Left colon (tissue), 2 donors: ENCODE measurements around the gene ITSN2. TPM values are rescaled to one million over a fixed set of nuclear protein-coding genes. Genes with fewer than 3 reads are reported as not detected.
"Not testable (repeated sequence)": the region's sequence is repeated elsewhere in the genome, so short reads cannot be mapped to it uniquely, and the experiment has no call there.

Experiments
- ATAC-seq: fragments of 200-7000 bp; cut with Tn5 transposase; one replicate; pipeline ENCODE4 v1.9.1; 2020; ENCODE audit warnings: mild to moderate bottlenecking, moderate library complexity
- DNase-seq, 2 donors: peaks; one replicate each; pipeline ENCODE4 v3.0.0-alpha.2; 2020
- intact Hi-C, 2 donors: fragments of 100-400 bp; cut with DNase I in 1 of 2; cut with micrococcal nuclease in 1 of 2; formaldehyde crosslinking; loops; one replicate each; pipeline versions ENCODE4 v1.11.2 to v1.14.0; 2022; cut with DNase I, micrococcal nuclease
- total RNA-seq, 2 donors: library from RNA; stranded (reverse); fragmentation: NEBNext Ultra II Directional; extraction: Animal tissue kit (Norgen Biotek cat#: 25700); gene quantifications; one replicate each; pipeline ENCODE4 v1.2.1, GENCODE V29; 2021
- donor health status: DM: no; HTN: no; CAD: no.
- donor health status: DM: yes; HTN: yes; CAD: no.

Gene ITSN2
- total RNA-seq, 2 donors from 2014 or later: 52.6 to 54.6 TPM

DNA sequence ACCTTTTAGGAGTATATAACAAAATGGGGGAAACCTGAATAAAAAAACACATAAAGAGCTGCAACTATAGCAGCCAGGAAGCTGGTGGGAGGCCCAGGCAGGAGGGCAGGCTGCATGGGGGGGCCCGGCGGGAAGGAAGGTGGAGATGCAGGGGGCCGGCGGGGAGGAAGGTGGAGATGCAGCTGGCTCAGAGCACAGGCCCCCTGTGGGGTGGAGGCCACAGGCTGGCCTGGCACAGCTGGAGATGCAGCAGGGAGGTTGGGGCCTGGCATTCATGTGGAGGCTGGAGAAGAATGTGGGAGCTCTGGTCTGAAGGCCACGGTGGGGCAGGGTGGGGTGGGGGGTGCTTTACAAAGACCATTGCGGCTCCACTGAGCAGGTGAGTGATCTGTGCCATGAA is 154.1 kb downstream of the ITSN2 start:
- ATAC-seq (no peak), DNase-seq (no peak)
- intact Hi-C loops: no loop called here

DNA sequence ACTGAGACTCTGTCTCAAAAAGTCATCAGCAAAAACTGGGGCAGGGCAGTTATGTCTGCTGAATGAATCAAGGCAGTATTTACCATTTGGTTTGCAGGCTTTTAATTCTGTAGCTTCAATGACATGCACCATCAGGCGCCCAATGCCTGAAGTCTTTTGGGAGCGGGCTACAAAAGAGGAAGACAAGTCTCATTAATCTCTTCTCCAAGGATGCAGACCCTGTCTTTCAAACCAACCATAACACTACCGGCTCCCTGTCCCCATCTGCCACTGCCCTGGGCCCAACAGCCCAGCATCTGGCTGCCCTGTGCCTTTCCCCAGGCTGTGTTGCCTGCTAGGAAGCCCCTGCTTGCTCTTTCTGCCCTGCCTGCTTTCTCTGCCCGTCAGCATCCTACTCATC is 155.2 kb downstream of the ITSN2 start:
- ATAC-seq: no peak
- no peak for DNase-seq
- intact Hi-C loops: no loop called here

DNA sequence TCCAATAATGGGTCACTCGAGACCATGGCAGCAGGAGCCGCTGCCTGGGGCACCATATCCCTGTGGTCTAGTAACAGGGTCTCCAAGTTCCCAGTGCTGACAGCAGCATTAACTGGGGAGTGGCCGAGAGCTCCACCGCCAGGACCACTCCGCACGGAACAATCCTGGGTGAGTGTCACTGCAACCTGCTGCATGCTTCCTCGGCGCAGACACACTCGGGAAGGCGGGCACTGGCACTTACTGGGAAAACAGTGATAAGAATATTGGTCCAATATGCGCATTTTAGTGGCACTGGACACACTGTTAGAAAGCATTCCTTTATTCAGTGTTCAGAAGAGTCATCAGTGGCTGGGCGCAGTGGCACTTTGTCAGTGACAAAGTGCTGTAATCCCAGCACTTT is 155.8 kb downstream of the ITSN2 start:
- DNase-seq (no peak), ATAC-seq (no peak)
- intact Hi-C loops: no loop called here

DNA sequence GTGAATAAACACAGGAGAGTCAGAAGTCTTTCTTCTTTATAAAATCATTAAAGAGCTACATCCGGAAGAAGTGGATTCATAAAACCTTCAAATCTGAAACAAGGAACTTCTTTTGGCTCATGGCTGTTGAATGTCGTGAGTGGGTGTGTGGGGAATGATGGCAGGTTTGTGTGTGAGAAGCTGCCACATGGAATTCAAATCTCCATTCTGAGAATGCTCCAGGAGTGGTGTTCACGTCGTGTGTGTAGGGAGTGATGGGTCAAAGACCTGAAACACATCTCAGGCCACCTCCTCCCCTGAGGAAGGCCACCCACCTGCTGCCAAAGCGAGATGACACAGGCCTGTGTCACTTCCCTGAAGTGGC is 156.6 kb downstream of the ITSN2 start:
- no peak for ATAC-seq
- DNase-seq: no peak
- intact Hi-C loops: no loop called here

DNA sequence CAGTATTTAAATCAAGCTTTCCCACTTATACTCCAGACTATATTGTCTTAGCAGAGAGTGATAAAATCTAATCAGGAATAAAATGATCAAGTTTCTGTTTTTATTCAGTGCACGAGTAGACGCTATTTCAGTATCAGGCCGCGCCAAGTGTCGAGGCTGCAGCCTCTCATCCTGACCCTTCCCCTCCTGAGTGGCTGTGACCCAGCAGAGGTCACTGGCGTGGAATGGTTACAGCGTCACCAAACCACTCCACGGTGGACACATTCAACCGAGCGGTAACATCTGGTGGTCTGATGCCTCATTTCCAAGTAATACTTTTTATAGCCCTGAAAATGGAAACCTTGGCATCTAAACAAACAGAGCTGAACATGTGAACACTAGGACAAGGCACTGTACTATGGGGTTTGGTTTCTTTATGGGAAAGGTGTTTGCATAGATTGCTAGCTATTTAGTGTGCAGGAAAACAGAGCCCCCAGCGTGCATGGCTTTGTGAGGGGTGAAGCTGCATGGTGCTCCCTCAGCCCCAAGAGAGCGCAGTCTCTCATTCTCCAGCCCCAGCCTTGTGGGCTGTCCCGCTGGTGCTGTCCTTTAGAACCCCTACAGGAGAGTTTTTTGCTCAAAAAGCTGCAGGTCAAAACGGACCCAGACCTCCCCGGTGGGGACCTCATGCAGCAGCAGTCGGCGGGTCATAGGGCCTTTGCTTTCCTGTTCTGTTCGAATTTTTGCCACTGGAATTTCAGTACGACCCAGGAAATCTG is 157.1 kb downstream of the ITSN2 start:
- intact Hi-C loops: no loop called here
- DNase-seq (no peak), ATAC-seq (no peak)

DNA sequence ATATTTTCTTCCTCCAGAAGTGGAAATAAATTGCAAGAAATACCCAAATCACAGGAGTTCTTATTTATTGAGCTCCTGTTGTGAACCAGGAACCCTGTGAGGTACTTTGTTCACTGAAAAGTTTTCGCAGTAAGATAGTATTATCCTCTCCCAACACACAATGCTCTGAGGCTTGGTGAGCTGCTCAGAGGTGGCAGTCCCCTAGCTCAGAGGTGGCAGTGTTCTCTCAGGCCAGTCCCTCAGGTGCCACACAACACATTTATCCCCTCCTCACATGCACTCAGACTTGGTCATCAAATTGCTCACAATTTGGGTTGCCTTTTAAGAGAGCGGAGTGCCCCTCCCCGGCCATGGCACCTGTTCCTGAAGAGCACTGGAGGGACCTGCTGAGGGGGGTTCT is 159.5 kb downstream of the ITSN2 start:
- no peak for DNase-seq
- intact Hi-C loops: no loop called here
- no peak for ATAC-seq

DNA sequence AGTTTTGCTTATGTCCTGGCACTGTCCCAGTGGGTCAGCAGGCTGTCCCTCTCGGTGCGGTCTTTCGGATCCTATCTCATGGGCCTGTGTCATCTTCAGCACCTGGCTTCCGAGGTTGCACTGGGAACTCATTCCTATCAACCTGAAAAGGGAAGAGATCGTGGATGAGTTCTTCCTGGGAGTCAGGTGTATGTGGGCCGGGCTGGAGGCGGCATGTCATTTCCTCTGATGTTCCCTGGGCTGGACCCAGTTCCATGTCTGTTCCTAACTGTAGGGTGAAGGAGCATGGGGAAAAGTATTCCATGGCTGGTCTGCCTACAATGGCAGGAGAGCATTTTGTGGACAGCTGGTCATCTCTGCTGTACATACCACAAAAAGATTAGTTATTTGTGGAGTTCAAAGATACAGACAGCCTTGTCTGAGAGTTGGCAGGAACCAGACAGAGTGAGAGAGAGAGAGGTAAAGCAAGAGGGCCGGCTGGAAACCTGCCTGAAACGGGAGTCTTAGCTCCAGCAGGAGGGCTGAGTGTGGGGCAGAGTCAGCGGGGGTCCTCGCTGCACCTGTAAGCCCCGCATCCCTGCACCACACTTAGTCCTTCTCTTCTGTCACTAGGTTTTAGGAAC is 160.3 kb downstream of the ITSN2 start:
- ATAC-seq: no peak
- no peak for DNase-seq
- intact Hi-C loops: no loop called here

DNA sequence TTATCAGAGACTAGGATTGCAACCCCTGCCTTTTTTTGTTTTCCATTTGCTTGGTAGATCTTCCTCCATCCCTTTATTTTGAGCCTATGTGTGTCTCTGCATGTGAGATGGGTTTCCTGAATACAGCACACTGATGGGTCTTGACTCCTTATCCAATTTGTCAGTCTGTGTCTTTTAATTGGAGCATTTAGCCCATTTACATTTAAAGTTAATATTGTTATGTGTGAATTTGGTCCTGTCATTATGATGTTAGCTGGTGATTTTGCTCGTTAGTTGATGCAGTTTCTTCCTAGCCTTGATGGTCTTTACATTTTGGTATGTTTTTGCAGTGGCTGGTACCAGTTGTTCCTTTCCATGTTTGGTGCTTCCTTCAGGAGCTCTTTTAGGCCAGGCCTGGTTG is 163.1 kb downstream of the ITSN2 start:
- intact Hi-C loops, ATAC-seq, DNase-seq: not testable (repeated sequence)

DNA sequence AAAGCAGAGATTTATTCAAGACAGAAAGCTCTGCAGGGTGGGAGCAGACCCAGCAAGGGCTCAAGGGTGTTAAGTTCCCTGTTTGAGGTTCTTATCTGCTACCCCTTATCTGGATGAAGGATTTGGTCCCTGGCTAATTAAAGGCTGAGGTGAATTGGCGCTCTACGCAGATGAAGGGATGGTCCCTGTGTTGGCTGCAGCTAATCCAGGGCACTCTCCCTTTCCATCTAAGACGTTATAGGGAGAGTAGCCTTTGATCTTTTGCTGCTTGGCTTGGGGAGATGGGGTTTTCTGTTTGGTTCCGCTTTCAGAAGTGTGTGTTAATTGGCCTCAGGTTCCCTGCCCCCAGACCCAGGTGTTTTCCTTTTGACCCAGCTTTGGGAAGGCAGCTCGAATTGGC is 168.5 kb downstream of the ITSN2 start:
- no peak for ATAC-seq
- intact Hi-C loops: no loop called here
- DNase-seq: no peak

DNA sequence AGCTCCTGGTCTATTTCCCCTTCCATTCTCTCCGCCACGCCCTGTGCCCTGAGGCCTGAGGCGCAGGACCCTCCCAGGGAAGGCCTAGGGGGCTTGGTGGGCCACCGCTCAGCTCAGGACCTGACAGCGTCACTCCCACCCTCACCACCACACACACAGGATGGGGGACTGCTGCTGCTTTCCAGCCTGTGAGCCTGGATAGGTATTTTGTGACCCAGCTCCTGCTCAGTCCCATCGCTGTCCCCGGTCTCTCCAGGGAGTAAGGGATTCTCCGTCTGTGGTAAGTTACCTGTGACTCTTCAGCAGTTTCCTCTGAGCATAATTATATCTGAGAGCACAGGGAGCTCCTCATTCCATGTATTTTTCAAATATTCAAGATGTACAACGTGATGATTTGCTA is 169.2 kb downstream of the ITSN2 start:
- intact Hi-C loops: no loop called here
- ATAC-seq: no peak
- DNase-seq: no peak

DNA sequence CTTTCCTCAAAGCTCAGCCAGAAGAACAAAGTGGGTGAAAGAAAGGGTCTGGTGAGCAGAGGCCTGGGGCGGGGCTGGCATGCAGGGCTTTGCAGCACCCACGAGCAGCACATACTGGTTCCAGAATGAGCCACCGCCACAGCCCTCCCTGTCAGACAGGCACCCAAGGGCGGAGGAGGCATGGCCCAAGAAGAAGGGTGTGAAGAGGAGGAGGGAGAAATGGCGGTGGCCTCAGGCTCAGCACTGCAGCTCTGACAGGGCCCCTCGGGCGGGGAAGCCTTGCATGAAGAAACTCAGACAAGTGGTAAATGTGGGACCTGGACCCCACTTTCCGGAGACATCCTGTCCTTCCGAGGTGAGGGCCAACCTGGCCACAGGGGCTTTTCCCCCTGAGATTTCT is 169.8 kb downstream of the ITSN2 start:
- intact Hi-C loops: no loop called here
- ATAC-seq (no peak), DNase-seq (no peak)

DNA sequence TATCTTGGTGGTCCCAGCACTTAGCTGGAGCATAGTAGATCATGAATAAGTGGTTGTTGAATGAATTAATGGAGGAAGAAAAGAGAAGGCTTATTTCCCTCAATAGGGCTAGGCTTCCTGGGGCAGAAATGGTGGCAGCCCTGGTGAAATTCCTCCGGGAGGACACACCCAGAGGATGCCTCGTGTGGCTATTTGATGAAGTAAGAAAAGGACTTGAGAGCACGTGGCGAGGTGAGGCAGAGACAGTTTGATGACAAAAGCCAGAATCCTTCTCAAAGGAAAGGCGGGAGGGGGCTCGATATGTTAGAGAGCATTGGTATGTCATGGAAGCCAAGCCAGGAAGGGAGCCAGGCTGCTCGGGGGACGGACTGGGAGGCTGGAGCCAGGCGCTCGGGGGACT is 170.8 kb downstream of the ITSN2 start:
- intact Hi-C loops: no loop called here
- ATAC-seq (no peak), DNase-seq (no peak)

DNA sequence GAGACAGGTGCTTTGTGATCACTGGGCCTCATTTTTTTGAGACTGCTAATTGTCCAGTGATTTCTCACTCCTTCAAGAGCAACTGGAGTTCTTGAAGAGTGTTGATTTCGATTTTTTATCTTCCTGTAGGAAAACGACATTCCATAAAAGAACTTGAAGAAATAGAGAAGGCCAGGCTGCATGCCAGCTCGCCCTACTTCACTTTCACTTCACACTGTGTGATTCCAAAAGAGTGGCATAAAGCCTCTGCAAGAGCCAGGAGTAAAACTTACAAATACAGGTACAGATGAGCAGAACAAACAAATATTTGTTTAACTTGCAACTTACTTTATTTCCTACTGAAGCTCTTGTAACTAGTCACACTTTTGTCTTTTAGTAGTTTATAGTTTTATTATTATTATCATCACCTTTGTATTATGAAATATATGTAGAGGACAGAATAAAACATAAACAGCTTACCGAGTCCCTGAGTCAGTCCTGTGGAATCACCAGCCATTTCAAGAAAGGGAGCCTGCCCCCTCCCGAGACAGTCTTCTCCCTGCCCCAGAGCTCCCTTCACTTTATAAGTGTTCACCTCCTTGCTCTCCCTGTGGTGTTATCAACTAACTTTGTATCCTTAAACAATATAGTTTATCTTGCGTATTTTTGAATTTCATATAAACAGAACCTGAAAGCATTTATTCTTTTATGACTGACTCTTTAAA is 176.8 kb downstream of the ITSN2 start:
- no peak for DNase-seq
- ATAC-seq: no peak
- intact Hi-C loops: no loop called here

DNA sequence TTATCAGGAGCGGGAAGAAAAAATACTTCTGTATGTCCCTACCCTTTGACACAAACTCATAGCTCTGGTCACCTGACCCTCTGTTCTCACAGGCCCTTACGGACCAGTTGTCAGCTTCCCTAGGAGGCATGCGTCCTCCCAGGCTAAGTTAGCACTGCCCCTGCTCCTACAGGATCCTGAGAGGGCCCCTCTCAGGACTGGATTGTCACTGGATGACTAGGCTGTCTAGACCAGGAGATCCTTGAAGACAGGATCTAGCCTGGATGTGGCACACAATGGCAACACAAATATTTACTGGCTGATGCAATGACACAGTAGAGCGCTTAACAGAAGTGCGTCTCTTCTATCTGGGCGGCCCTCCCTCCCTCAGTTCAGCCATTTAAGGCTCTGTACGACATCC is 177.8 kb downstream of the ITSN2 start:
- ATAC-seq (no peak), DNase-seq (no peak)
- intact Hi-C loops: no loop called here

DNA sequence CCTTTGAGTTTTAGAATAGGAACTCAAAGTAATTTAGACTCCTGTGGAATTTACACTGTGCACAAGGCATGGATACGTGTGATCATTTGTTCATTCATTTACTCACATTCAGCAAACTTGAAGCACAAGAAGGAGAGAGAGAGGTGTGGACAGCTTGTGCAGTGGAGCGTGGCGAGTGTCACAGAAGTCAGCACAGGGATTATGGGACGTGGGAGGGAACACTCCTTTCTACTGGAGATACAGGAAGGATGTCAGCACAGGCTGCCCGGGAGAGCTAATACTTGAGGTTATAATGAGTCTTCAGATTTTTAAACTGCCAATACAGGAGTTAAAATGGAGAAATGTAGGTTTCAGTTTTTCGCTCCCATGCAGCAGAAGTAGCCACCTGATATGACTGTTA is 178.5 kb downstream of the ITSN2 start:
- no peak for DNase-seq
- intact Hi-C loops: no loop called here
- no peak for ATAC-seq

DNA sequence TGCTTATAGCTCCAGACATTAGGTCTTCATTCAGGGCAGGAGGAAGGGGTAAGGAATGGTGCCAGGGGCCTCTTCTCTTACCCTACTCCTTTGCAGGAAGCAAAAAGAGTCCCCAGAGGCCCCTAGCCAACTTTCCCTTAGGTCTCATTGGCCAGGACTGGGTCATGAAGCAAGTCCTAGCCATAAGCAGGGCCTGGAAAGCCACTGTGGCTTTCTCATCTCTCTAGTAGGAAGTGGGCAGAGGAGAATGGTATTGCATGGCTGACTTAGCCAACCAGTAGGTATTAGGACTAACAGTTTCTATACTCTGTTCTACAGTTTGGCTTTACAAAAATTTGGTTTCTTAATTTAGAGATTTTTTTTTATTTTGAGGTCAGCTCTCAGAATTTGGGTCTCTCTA is 180.7 kb downstream of the ITSN2 start:
- intact Hi-C loops: no loop called here
- ATAC-seq (no peak), DNase-seq (no peak)

DNA sequence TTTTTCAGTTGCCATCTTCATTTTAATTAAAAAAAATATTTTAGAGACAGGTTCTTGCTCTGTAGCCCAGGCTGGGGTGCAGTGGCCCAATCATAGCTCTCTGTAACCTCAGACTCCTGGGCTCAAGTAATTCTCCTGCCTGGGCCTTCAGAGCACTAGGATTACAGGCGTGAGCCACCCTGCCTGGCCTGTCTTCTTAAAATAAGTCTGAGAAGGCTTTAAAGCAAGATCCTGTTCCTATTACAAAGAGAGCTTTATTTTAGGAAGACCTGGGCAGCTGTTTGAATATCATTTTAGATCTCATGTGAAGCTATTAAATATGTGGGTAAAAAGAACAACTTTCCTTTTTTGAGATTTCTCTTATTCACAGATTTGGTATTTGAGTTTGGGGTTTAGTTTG is 184.0 kb downstream of the ITSN2 start:
- intact Hi-C loops: no loop called here
- DNase-seq: no peak
- no peak for ATAC-seq

DNA sequence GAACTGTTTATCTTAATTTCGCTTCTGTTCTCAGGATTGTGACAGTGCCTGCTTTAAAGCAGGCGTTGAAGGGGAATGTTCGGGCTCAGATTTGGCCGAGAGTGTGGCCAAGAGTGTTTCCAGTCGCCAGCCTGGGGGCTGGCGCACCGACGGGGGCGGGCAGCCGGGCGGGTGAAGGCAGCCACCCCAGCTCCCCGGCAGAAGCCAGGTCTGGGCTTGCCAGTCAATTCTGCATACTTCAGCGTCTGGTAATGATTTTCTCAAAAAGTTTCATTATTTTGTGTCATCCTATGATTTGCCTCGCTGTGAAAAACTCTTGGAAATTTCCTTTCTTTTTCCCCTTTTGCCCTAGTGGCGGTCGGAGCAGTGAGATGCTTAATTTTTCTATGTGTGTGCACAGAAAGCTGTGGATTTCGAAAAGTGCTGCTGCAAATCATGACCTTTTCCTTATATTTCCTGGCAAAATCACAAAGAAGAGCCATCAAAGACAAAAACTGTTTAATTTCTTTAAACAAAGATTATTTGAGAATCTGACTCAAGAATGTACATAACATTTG is 184.6 kb downstream of the ITSN2 start:
- DNase-seq (no peak), ATAC-seq (no peak)
- intact Hi-C loops: no loop called here

DNA sequence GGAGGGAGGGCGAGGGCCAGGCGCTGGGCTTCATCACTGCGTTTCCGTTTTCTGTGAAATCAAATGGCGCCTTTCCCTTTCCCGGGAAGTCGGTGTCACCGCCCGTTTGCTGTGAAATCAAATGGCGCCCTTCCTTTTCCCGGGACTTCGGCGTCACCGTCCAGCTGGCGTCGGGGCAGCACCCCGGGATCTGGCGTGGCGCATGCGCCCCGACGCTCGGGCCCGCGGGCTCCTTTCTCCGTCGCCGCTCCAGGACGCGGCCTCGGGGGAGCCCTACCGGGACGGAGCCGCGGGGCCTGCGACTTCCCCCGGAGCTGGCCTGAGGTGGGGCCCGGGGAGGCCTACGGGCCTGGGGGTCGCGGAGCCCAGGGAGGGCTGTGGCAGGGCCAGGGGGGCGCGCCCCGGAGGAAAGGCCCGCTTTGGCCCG is 185.5 kb downstream of the ITSN2 start, which contains the start of gene FAM228A:
FAM228A (plus strand) TSS at position 203 of the 427 bp plus-strand sequence. CDS start 428 bp downstream, outside the sequence.
- intact Hi-C loops: no loop called here
- DNase-seq (no peak), ATAC-seq (no peak)

DNA sequence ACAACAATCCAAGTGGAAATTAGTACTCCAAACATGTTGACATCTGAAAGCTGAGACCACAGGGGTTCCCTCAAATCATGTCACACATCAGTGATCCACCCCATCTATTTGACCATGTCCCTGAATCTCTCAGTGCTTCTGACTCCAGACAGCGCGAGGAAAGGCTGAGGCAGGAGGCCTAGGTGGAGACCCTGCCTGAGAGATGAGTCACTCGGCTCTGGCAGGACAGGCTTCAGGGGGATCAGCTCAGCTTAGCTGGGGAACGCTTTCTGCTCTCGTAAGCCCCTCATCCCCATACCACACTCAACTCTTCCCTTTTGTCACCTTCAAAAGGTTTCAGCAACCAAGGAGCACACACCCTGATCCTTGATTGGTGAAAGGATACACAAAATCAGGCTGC is 191.3 kb downstream of the ITSN2 start:
- intact Hi-C loops: no loop called here
- no peak for DNase-seq
- ATAC-seq: no peak
